ENCODE results near the gene FAM83C.

DNA sequence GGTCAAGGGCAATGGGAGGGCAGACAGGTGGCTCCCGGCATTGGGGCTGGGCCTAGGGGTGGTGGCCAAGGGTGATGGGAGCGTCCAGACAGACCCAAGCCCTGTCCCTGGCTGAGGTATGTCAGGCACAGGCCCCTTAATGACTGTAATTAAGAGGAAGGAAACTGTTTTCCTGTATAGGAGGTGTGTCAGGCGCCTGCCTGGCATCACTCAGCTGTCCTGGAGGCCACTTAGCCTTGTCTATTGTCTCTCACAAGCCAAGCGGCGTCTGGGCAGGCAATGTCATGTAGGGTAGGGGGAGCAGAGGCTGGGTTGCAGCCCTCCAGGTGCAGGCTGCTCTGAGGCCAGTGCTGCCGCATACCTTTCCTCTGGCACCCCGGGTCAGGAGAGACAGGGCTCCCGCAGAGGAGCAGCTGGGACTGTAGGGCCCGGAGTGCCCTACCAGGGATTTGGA is 3.9 kb upstream of the FAM83C start:
- TF ChIP-seq NFRKB (IDR thresholded peaks at IDR 0.05) (no peak), HDGF (IDR thresholded peaks at IDR 0.05; ENCODE audit: borderline replicate concordance) (no peak), CTBP1 (IDR thresholded peaks at IDR 0.05; ENCODE audit: borderline replicate concordance) (no peak), SP1 (IDR thresholded peaks at IDR 0.05) (no peak)

All from HEK293T (cell line).